ENCODE measurements around the gene TMEM8B.

GRCh38 chr9:35852876-35853865, 24.1 kb downstream of the TMEM8B start:
- TF ChIP-seq TAF1 (IDR thresholded peaks at IDR 0.05; ENCODE audit: borderline replicate concordance, low read depth, low read length), result no peak
- no peak for TF ChIP-seq CTCF (IDR thresholded peaks at IDR 0.05)
- no peak for TF ChIP-seq REST (IDR thresholded peaks at IDR 0.05; ENCODE audit: low read depth, low read length)
- TF ChIP-seq USF2 (IDR thresholded peaks at IDR 0.05; ENCODE audit: borderline replicate concordance, low read depth, low read length), result no peak
- no peak for TF ChIP-seq TEAD4 (IDR thresholded peaks at IDR 0.05; ENCODE audit: borderline replicate concordance, insufficient read depth)
- no peak for TF ChIP-seq POLR2AphosphoS5 (IDR thresholded peaks at IDR 0.05; ENCODE audit: low read depth, low read length)
- no peak for TF ChIP-seq RCOR1 (IDR thresholded peaks at IDR 0.05; ENCODE audit: low read length)
- no peak for TF ChIP-seq EP300 (IDR thresholded peaks at IDR 0.05; ENCODE audit: borderline replicate concordance in 1 of 2, low read depth in 1 of 2, low read length in 1 of 2)
- TF ChIP-seq SMC3 (IDR thresholded peaks at IDR 0.05; ENCODE audit: low read depth, low read length), result no peak

Measured in SK-N-SH (cell line).